ENCODE measurements around the gene CAV1. TPM values are rescaled to one million over a fixed set of nuclear protein-coding genes. Genes with fewer than 3 reads are reported as not detected.

CAV1 gene
- total RNA-seq, 2 experiments from 2014 or later: not detected

- H3K4me3 Mint-ChIP-seq: no peak overlapping the region
Observed at GRCh38 chr7:116527521-116527920, 2.7 kb downstream of the CAV1 start.

DNA sequence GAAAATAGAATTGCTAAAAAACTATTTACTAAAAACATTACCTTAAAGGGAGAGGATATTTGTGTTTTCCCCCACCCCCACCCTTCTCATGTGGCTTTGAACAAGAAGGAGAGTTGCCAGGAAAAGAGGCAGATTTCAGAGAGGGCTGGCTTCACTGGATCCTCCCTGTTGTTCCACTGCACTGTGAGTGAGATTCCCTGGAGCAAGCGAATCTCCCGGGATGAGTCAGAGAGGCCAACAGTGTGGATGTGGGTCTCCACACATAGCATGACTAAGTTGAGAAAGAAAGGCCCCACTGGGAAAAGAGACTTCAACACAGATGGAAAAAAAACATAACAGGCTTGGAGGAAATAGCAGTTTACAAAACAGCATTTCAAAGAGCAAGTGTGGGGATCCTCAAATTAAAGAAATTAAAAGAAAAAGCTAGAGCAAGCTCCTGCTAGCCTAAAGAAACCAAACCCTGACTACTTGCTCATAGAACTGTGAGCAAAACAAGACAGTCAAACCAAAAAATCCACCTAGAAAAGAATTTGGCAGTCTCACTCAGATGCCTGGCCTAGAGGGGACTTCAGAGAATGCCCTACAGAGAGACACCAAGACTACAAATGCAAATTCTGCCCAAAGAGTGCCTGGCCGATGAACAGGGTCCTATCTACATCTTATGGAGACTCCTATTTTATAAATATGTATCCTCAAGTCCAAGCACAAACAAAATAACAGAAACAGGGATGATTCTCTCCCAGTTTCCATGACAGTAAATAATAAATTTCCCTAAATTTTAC, 3.4 kb downstream of the CAV1 start:
- ChIA-PET CTCF (no interaction called here), POLR2A (no interaction called here)
- Mint-ChIP-seq H3K36me3 (ENCODE audit: low read depth) (no peaks in the 10 kb centered on the region), H3K27ac (no peak overlapping the region), H3K27me3 (peaks cover 75% of the 10 kb centered on the region), H3K4me1 (peaks cover 23% of the 10 kb centered on the region), H3K4me3 (no peak overlapping the region), H3K9me3 (no peaks in the 10 kb centered on the region)
- no peak for DNase-seq

More at GRCh38 chr7:116527521-116527920, 2.7 kb downstream of the CAV1 start:
- no peaks in the 10 kb centered on the region for H3K36me3 Mint-ChIP-seq (ENCODE audit: low read depth)
- H3K9me3 Mint-ChIP-seq: no peaks in the 10 kb centered on the region
- DNase-seq: no peak
- no peak overlapping the region for H3K27ac Mint-ChIP-seq
- POLR2A ChIA-PET: no interaction called here
- H3K4me1 Mint-ChIP-seq: peaks cover 23% of the 10 kb centered on the region
- H3K27me3 Mint-ChIP-seq: peaks cover 76% of the 10 kb centered on the region
- CTCF ChIA-PET: no interaction called here

- H3K27ac Mint-ChIP-seq: no peak overlapping the region
- no peak overlapping the region for H3K4me3 Mint-ChIP-seq
- ChIA-PET POLR2A (interaction anchor here (0.7 kb wide), 1 partner anchor 384 kb away, joined by 3 read pairs; no protein-coding TSS in a partner anchor), CTCF (no interaction called here)
- H3K9me3 Mint-ChIP-seq: no peaks in the 10 kb centered on the region
- DNase-seq: no peak
- peaks cover 64% of the 10 kb centered on the region for H3K27me3 Mint-ChIP-seq
- H3K36me3 Mint-ChIP-seq (ENCODE audit: low read depth): no peaks in the 10 kb centered on the region
- H3K4me1 Mint-ChIP-seq: peaks cover 21% of the 10 kb centered on the region
Observed at GRCh38 chr7:116529250-116529649, 4.4 kb downstream of the CAV1 start.

DNA sequence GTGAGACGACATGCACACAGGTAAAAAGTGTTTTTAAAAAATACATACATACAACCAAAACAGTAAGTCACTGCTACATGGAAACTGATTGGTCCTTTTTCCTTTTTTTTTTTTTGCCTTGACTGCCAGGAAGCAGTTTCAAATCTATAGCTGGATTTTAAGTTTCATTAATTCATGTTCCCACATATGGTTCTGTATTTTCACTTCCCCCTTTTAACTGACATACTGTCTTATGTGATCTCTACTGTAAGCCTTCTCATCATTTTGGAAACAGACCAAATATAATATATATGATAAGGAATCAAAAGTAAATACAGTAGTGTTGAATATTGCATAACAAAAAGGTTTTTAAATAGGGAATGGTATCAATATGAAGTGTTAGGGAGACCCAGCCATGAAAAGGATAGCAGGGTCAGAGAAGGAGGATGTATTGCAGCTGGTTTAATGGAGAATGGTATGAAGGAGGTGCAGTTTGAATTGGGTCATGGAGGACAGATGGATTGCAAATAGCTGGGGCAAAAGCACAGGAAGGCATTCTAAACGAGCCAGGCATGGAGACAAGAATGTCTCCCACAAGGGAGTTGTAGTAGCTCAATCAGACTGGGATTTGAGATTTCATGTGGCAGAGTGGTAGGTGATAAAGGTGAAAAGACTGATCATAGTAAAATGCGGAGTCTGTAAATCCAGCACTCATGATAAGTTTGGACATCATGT, 5.4 kb downstream of the CAV1 start:
- peaks cover 55% of the 10 kb centered on the region for H3K27me3 Mint-ChIP-seq
- no peak for DNase-seq
- peaks cover 12% of the 10 kb centered on the region for H3K4me1 Mint-ChIP-seq
- POLR2A ChIA-PET: no interaction called here
- CTCF ChIA-PET: no interaction called here
- H3K27ac Mint-ChIP-seq: no peak overlapping the region
- H3K9me3 Mint-ChIP-seq: no peaks in the 10 kb centered on the region
- H3K4me3 Mint-ChIP-seq: no peak overlapping the region
- no peaks in the 10 kb centered on the region for H3K36me3 Mint-ChIP-seq (ENCODE audit: low read depth)

- Mint-ChIP-seq H3K36me3 (ENCODE audit: low read depth) (no peaks in the 10 kb centered on the region), H3K27ac (no peak overlapping the region), H3K27me3 (peaks cover 39% of the 10 kb centered on the region), H3K9me3 (no peaks in the 10 kb centered on the region), H3K4me1 (no peaks in the 10 kb centered on the region), H3K4me3 (no peak overlapping the region)
- POLR2A ChIA-PET: no interaction called here
- CTCF ChIA-PET: no interaction called here
- no peak for DNase-seq
Observed at GRCh38 chr7:116532102-116532688, 7.4 kb downstream of the CAV1 start.

DNA sequence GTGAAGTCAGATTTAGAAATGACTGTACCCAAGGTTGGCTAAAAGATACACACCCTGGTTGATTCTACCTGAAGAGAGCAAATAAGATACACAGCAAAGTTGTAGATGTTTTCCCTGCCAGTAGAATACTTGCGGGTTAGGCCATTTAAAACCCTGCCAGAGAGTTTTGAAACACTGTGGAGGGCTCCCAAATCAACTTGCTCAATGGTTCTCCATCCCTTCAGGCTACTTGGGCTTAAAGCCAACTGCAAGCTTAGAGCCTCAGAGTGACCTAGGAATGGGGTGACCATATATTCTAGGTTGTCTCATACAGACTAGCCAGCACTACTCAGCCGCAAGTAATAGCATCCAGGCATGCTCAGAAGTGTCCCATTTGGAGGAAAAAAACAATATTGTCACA, 10.0 kb downstream of the CAV1 start:
- CTCF ChIA-PET: no interaction called here

GRCh38 chr7:116535416-116535815, 10.6 kb downstream of the CAV1 start:
- POLR2A ChIA-PET: no interaction called here
- Mint-ChIP-seq H3K27ac (no peak overlapping the region), H3K9me3 (no peaks in the 10 kb centered on the region), H3K36me3 (ENCODE audit: low read depth) (no peaks in the 10 kb centered on the region), H3K4me1 (no peaks in the 10 kb centered on the region), H3K4me3 (no peak overlapping the region), H3K27me3 (peaks cover 14% of the 10 kb centered on the region)
- DNase-seq: no peak
- CTCF ChIA-PET: no interaction called here

More for the DNA sequence above, 10.0 kb downstream of the CAV1 start:
- Mint-ChIP-seq H3K4me3 (no peak overlapping the region), H3K4me1 (no peaks in the 10 kb centered on the region), H3K36me3 (ENCODE audit: low read depth) (no peaks in the 10 kb centered on the region), H3K27ac (no peak overlapping the region), H3K9me3 (no peaks in the 10 kb centered on the region), H3K27me3 (peaks cover 18% of the 10 kb centered on the region)
- POLR2A ChIA-PET: no interaction called here
- no peak for DNase-seq

GRCh38 chr7:116538138-116538537, 13.3 kb downstream of the CAV1 start:
- Mint-ChIP-seq H3K4me3 (no peak overlapping the region), H3K36me3 (ENCODE audit: low read depth) (no peaks in the 10 kb centered on the region), H3K27ac (no peak overlapping the region), H3K9me3 (no peaks in the 10 kb centered on the region), H3K27me3 (peaks cover 3% of the 10 kb centered on the region), H3K4me1 (no peaks in the 10 kb centered on the region)
- POLR2A ChIA-PET: no interaction called here
- no peak for DNase-seq
- CTCF ChIA-PET: interaction anchor here (1.5 kb wide), 1 partner anchor 12 kb away, joined by 3 read pairs; no protein-coding TSS in a partner anchor

- ChIA-PET POLR2A (no interaction called here), CTCF (interaction anchor here (0.6 kb wide), 1 partner anchor 419 kb away, joined by 3 read pairs; no protein-coding TSS in a partner anchor)
- no peak overlapping the region for H3K4me3 Mint-ChIP-seq
- H3K27me3 Mint-ChIP-seq: peaks cover 4% of the 10 kb centered on the region
- H3K36me3 Mint-ChIP-seq (ENCODE audit: low read depth): no peaks in the 10 kb centered on the region
- DNase-seq: no peak
- no peak overlapping the region for H3K27ac Mint-ChIP-seq
- H3K4me1 Mint-ChIP-seq: no peaks in the 10 kb centered on the region
- no peaks in the 10 kb centered on the region for H3K9me3 Mint-ChIP-seq
Observed at GRCh38 chr7:116539879-116540278, 15.0 kb downstream of the CAV1 start.

DNA sequence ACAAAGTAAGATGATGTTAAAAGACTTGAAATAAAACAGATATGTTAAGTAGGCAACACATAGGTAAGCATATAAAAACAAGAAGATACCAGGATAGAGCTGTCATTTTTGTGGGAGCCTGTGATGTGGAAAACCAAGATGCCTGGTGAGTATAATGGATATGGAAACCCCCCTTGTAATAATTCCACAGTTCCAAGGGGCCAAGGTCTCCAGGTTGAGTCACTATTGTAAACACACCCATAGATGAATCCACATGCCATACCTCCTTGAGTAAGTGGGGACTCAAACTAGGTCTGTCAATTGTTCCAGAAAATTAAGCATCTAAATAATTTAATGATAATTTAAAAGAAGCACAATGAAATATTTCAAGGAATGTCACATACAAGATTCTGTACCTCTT, 15.9 kb downstream of the CAV1 start:
- no peak overlapping the region for H3K4me3 Mint-ChIP-seq
- CTCF ChIA-PET: interaction anchor here (0.6 kb wide), 1 partner anchor 418 kb away, joined by 3 read pairs; no protein-coding TSS in a partner anchor
- H3K4me1 Mint-ChIP-seq: no peaks in the 10 kb centered on the region
- no peak for DNase-seq
- no peaks in the 10 kb centered on the region for H3K36me3 Mint-ChIP-seq (ENCODE audit: low read depth)
- no peaks in the 10 kb centered on the region for H3K9me3 Mint-ChIP-seq
- peaks cover 6% of the 10 kb centered on the region for H3K27me3 Mint-ChIP-seq
- POLR2A ChIA-PET: no interaction called here
- H3K27ac Mint-ChIP-seq: no peak overlapping the region

DNA sequence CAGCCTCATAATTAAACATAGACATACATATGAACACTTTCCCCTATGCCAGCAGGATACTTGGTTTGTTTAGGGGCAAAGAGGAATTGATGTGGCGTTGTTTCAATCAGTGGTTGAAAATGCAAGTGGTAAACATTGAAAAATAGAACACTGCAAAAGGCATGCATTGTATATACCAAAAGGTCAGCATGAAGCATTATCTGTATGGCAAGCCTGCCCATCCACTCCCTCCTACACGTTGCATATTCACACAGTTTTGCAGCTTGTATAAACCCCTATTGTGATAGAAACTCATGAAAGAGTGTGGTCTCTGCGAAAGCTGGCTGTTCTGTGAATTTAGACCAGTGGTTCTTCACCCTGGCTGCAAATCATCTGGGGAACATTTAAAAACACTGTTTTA, 17.1 kb downstream of the CAV1 start:
- Mint-ChIP-seq H3K4me3 (no peak overlapping the region), H3K9me3 (no peaks in the 10 kb centered on the region), H3K27me3 (peaks cover 6% of the 10 kb centered on the region), H3K27ac (no peak overlapping the region), H3K4me1 (no peaks in the 10 kb centered on the region), H3K36me3 (ENCODE audit: low read depth) (no peaks in the 10 kb centered on the region)
- no peak for DNase-seq
- ChIA-PET CTCF (interaction anchor here (0.6 kb wide), 1 partner anchor 251 kb away, joined by 4 read pairs; no protein-coding TSS in a partner anchor), POLR2A (no interaction called here)

GRCh38 chr7:116542618-116543017, 17.8 kb downstream of the CAV1 start:
- no peak overlapping the region for H3K27ac Mint-ChIP-seq
- H3K4me1 Mint-ChIP-seq: no peaks in the 10 kb centered on the region
- no peak overlapping the region for H3K4me3 Mint-ChIP-seq
- no peak for DNase-seq
- CTCF ChIA-PET: no interaction called here
- POLR2A ChIA-PET: no interaction called here
- H3K27me3 Mint-ChIP-seq: peaks cover 7% of the 10 kb centered on the region
- no peaks in the 10 kb centered on the region for H3K36me3 Mint-ChIP-seq (ENCODE audit: low read depth)
- no peaks in the 10 kb centered on the region for H3K9me3 Mint-ChIP-seq

GRCh38 chr7:116543664-116544063, 18.8 kb downstream of the CAV1 start:
- ChIA-PET CTCF (no interaction called here), POLR2A (no interaction called here)
- no peaks in the 10 kb centered on the region for H3K36me3 Mint-ChIP-seq (ENCODE audit: low read depth)
- no peak overlapping the region for H3K4me3 Mint-ChIP-seq
- H3K4me1 Mint-ChIP-seq: no peaks in the 10 kb centered on the region
- H3K9me3 Mint-ChIP-seq: no peaks in the 10 kb centered on the region
- no peak overlapping the region for H3K27ac Mint-ChIP-seq
- DNase-seq: no peak
- H3K27me3 Mint-ChIP-seq: peaks cover 11% of the 10 kb centered on the region

All from activated CD4-positive, alpha-beta T cell treated with anti-CD3 and anti-CD28 coated beads, Interleukin-2, amount 10 ng/mL, durations not matched to agents 7 days and 5 days (primary cell).